Activated gamma-delta T cell treated with anti-CD3 and anti-CD28 coated beads, Interleukin-2, amount 50 U/mL, for 16 hours (primary cell): ENCODE data around the gene EVX1.
A peak's percentile ranks its signal among the peaks of the same experiment; 100 is the strongest.

Source experiments
- DNase-seq: peaks from one replicate; pipeline ENCODE4 v3.0.0-alpha.2; 2020; ENCODE audit warnings: low read depth

EVX1 gene

GRCh38 chr7:27242555-27243339 is at the start of gene EVX1:
TSS of gene EVX1 (plus strand) at chr7:27242802. CDS start at chr7:27243031, 229 bp downstream.
- no peak for DNase-seq

GRCh38 chr7:27193335-27194001 is 49.1 kb upstream of the EVX1 start:
- no peak for DNase-seq

- no peak for DNase-seq
Observed at GRCh38 chr7:27194002-27194352, 48.6 kb upstream of the EVX1 start.

- no peak for DNase-seq
Observed at GRCh38 chr7:27194686-27195379, 47.8 kb upstream of the EVX1 start.

- peak; percentile 80 for DNase-seq
Observed at GRCh38 chr7:27196287-27196767, 46.3 kb upstream of the EVX1 start.

GRCh38 chr7:27197137-27198042 is 45.2 kb upstream of the EVX1 start:
- no peak for DNase-seq

GRCh38 chr7:27198138-27198841 is 44.3 kb upstream of the EVX1 start:
- no peak for DNase-seq

GRCh38 chr7:27198871-27199801 is 43.5 kb upstream of the EVX1 start:
- DNase-seq = no peak

GRCh38 chr7:27199849-27200760 is 42.5 kb upstream of the EVX1 start, which contains the start of gene HOXA13:
TSS of gene HOXA13 (minus strand) at chr7:27200091. CDS start at chr7:27200077, 14 bp downstream.
- no peak for DNase-seq

- no peak for DNase-seq
Observed at GRCh38 chr7:27200761-27201579, 41.6 kb upstream of the EVX1 start.

- no peak for DNase-seq
Observed at GRCh38 chr7:27201580-27202017, 41.0 kb upstream of the EVX1 start.

GRCh38 chr7:27202018-27202861 is 40.4 kb upstream of the EVX1 start:
- no peak for DNase-seq

- DNase-seq = no peak
Observed at GRCh38 chr7:27202862-27203134, 39.8 kb upstream of the EVX1 start.

- DNase-seq = no peak
Observed at GRCh38 chr7:27203365-27203953, 39.1 kb upstream of the EVX1 start.

- DNase-seq = no peak
Observed at GRCh38 chr7:27203964-27204594, 38.5 kb upstream of the EVX1 start.

- DNase-seq = no peak
Observed at GRCh38 chr7:27204851-27205322, 37.7 kb upstream of the EVX1 start.
